ENCODE data around the gene C1orf232. TPM values are rescaled to one million over a fixed set of nuclear protein-coding genes. Genes with fewer than 3 reads are reported as not detected.

Gene C1orf232
- total RNA-seq, 1 experiment from 2014 or later: not detected

DNA sequence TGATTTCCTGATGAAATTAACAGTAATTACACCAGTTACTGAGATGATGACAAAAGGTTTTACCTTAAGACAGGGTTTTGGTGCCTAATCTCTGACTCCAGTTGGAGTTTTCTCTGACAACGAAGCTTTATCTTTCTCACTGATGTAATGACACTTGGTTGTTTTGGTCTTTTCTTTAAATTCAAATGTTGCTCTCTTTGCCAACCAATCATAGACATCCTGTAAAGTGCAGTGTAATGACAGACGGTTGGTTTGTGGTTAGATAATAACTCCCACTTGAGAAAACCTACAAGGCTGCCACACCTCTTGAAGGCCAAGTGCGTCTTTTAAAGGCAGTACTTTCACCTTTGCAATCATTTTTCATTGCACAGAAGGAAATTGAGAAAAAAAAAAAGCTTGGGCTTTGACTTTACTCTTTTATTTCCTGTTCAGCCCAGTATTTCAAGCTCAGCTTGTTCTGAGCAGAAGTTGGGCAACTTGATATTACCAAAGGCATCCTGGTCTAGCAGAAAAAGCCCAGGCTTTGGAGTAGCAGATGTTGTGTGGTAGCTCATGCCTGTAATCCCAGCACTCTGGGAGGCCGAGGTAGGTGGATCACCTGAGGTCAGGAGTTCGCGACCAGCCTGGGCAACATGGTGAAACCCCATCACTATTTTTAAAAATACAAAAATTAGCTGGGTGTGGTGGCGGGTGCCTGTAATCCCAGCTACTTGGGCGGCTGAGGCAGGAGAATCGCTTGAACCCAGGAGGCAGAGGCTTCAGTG is 42.3 kb downstream of the C1orf232 start:
- no peak overlapping the region for H3K18ac ChIP-seq (ENCODE audit: insufficient read length, low read depth, low read length)
- no peak overlapping the region for H3K56ac ChIP-seq (ENCODE audit: insufficient read length, low read depth, low read length)
- no peaks in the 10 kb centered on the region for H3K9me3 ChIP-seq (ENCODE audit: control insufficient read depth, low read depth, low read length)
- Mint-ChIP-seq H3K36me3 (ENCODE audit: insufficient read depth in 1 of 3, low read depth in 3 of 3) (peaks cover 0 to 7% (median 0%) of the 10 kb centered on the region in 3 experiments; a peak in 3 of 7 replicates), H3K27ac (peak overlapping the region in 1 of 3 experiments; percentile 67; a peak in 1 of 7 replicates), H3K4me3 (no peak overlapping the region), H3K27me3 (ENCODE audit: low read depth) (peaks cover 2% of the 10 kb centered on the region; the same call in 1 of the 2 replicates), H3K4me1 (peaks cover 4 to 10% of the 10 kb centered on the region in 2 experiments; a peak in 3 of 4 replicates), H3K9me3 (no peaks in the 10 kb centered on the region)
- no peaks in the 10 kb centered on the region for H3K27me3 ChIP-seq (ENCODE audit: insufficient read depth, low read length)
- no CpG with 5 or more reads among the region's 9 CpGs for whole genome bisulfite sequencing (ENCODE audit: extremely low coverage, insufficient read length, low lambda C conversion rate)
- no peaks in the 10 kb centered on the region for H3K79me2 ChIP-seq (ENCODE audit: insufficient read depth, low read length)
- H3K79me1 ChIP-seq (ENCODE audit: insufficient read depth, low read depth, low read length, poor library complexity, severe bottlenecking): no peaks in the 10 kb centered on the region
- H2BK5ac ChIP-seq (ENCODE audit: insufficient read length, low read length): no peak overlapping the region
- H2AK5ac ChIP-seq (ENCODE audit: insufficient read length, low read length): no peak overlapping the region
- H2AFZ ChIP-seq (ENCODE audit: low read length): no peak overlapping the region
- no peak overlapping the region for H2BK15ac ChIP-seq (ENCODE audit: low read depth, low read length)
- no peak overlapping the region for H3K23ac ChIP-seq (ENCODE audit: insufficient read length, low read depth, low read length)
- TF ChIP-seq, protein P1, sequence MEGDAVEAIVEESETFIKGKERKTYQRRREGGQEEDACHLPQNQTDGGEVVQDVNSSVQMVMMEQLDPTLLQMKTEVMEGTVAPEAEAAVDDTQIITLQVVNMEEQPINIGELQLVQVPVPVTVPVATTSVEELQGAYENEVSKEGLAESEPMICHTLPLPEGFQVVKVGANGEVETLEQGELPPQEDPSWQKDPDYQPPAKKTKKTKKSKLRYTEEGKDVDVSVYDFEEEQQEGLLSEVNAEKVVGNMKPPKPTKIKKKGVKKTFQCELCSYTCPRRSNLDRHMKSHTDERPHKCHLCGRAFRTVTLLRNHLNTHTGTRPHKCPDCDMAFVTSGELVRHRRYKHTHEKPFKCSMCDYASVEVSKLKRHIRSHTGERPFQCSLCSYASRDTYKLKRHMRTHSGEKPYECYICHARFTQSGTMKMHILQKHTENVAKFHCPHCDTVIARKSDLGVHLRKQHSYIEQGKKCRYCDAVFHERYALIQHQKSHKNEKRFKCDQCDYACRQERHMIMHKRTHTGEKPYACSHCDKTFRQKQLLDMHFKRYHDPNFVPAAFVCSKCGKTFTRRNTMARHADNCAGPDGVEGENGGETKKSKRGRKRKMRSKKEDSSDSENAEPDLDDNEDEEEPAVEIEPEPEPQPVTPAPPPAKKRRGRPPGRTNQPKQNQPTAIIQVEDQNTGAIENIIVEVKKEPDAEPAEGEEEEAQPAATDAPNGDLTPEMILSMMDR (conservative IDR thresholded peaks at IDR 0.05): no peak
- H4K5ac ChIP-seq (ENCODE audit: insufficient read length, low read depth, low read length): no peak overlapping the region
- no peaks in the 10 kb centered on the region for H4K20me1 ChIP-seq (ENCODE audit: control insufficient read depth, insufficient read depth, insufficient read length)
- no peak overlapping the region for H3T11ph ChIP-seq (ENCODE audit: low read length)
- no peak overlapping the region for H3K4me2 ChIP-seq (ENCODE audit: insufficient read depth, insufficient read length, low read length)
- H3K23me2 ChIP-seq (ENCODE audit: insufficient read length, low read depth, low read length, poor library complexity, severe bottlenecking): no peaks in the 10 kb centered on the region
- no peak overlapping the region for H2BK12ac ChIP-seq (ENCODE audit: insufficient read length, low read depth, low read length)
- no peak overlapping the region for H4K91ac ChIP-seq (ENCODE audit: insufficient read length, low read depth, low read length)
- H3K4ac ChIP-seq (ENCODE audit: low read depth, low read length): no peak overlapping the region
- no peaks in the 10 kb centered on the region for H3K4me1 ChIP-seq (ENCODE audit: insufficient read depth, low read length)
- H2BK20ac ChIP-seq (ENCODE audit: low read depth, low read length, poor library complexity, severe bottlenecking): no peak overlapping the region
- DNase-seq: no peak
- no peak overlapping the region for H3K14ac ChIP-seq (ENCODE audit: insufficient read depth, low read length)
- no peak overlapping the region for H3K9ac ChIP-seq (ENCODE audit: extremely low read depth, insufficient read length, low read length)
- H2BK120ac ChIP-seq (ENCODE audit: low read depth, low read length, poor library complexity, severe bottlenecking): no peak overlapping the region
- no peak overlapping the region for H3K27ac ChIP-seq (ENCODE audit: insufficient read length, low read depth, low read length)
- H4K8ac ChIP-seq (replicated peaks; ENCODE audit: insufficient read length, low read depth, low read length): no peak overlapping the region

Measured in H9 (cell line).